Neutrophil (primary cell): Measurements from ENCODE around the gene HTT.

Experiments used
- H3K27ac ChIP-seq: fragments of 200-600 bp; sonication (generic); 2 replicates; pipeline ENCODE4 v1.5.1; 2016; ENCODE audit warnings: mild to moderate bottlenecking, moderate library complexity
- H3K27me3 ChIP-seq: fragments of 200-600 bp; sonication (generic); 2 replicates; pipeline ENCODE4 v1.6.0; 2016; ENCODE audit warnings: mild to moderate bottlenecking
- H3K36me3 ChIP-seq: fragments of 200-600 bp; sonication (generic); 2 replicates; pipeline ENCODE4 v1.5.1; 2017
- H3K4me1 ChIP-seq, 2 experiments: fragments of 200-600 bp in 1 of 2; sonication (generic) in 1 of 2; 1 replicate in 1 of 2; 2 replicates in 1 of 2; pipeline versions ENCODE4 v1.5.1 to v1.6.1; 2013 to 2016; ENCODE audit warnings: low read depth in 1 of 2, low read length in 1 of 2, mild to moderate bottlenecking in 1 of 2, moderate library complexity in 1 of 2; ENCODE audit not compliant: control insufficient read depth in 1 of 2, insufficient read depth in 1 of 2
- H3K4me3 ChIP-seq, 2 experiments: fragments of 200-600 bp in 1 of 2; sonication (generic) in 1 of 2; 1 replicate in 1 of 2; 2 replicates in 1 of 2; pipeline ENCODE4 v1.5.1; 2013 to 2016; ENCODE audit warnings: low read depth in 1 of 2, low read length in 1 of 2, mild to moderate bottlenecking in 1 of 2, moderate library complexity in 1 of 2
- H3K9me3 ChIP-seq: fragments of 200-600 bp; sonication (generic); 2 replicates; pipeline ENCODE4 v1.5.1; 2016
- CTCF ChIP-seq: fragments of 200-600 bp; sonication (generic); IDR thresholded peaks from 2 replicates; pipeline ENCODE4 v1.5.1; 2016; ENCODE audit warnings: antibody characterized with exemption

HTT gene

GRCh38 chr4:3221184-3221494, 146.7 kb downstream of the HTT start:
- peaks cover 0 to 6% of the 10 kb centered on the region in 2 experiments for H3K4me1 ChIP-seq
- no peak overlapping the region for H3K27ac ChIP-seq
- H3K9me3 ChIP-seq: no peaks in the 10 kb centered on the region
- no peak overlapping the region for H3K4me3 ChIP-seq
- no peak for TF ChIP-seq CTCF
- H3K36me3 ChIP-seq: peaks cover 97% of the 10 kb centered on the region
- no peaks in the 10 kb centered on the region for H3K27me3 ChIP-seq

- Histone ChIP-seq H3K4me1 (peaks cover 0 to 12% of the 10 kb centered on the region in 2 experiments), H3K36me3 (peaks cover 98% of the 10 kb centered on the region), H3K9me3 (no peaks in the 10 kb centered on the region), H3K27ac (no peak overlapping the region), H3K27me3 (no peaks in the 10 kb centered on the region), H3K4me3 (no peak overlapping the region)
- no peak for TF ChIP-seq CTCF
Observed at GRCh38 chr4:3221996-3222395, 147.5 kb downstream of the HTT start.

- no peak for TF ChIP-seq CTCF
- Histone ChIP-seq H3K4me3 (no peak overlapping the region), H3K9me3 (no peaks in the 10 kb centered on the region), H3K27me3 (no peaks in the 10 kb centered on the region), H3K27ac (no peak overlapping the region), H3K4me1 (peaks cover 0 to 12% of the 10 kb centered on the region in 2 experiments), H3K36me3 (peaks cover 94% of the 10 kb centered on the region)
Observed at GRCh38 chr4:3223346-3223745, 148.9 kb downstream of the HTT start.

GRCh38 chr4:3223956-3224748, 149.7 kb downstream of the HTT start:
- peaks cover 94% of the 10 kb centered on the region for H3K36me3 ChIP-seq
- TF ChIP-seq CTCF: no peak
- H3K27ac ChIP-seq: no peak overlapping the region
- H3K4me1 ChIP-seq: peaks cover 0 to 12% of the 10 kb centered on the region in 2 experiments
- H3K9me3 ChIP-seq: no peaks in the 10 kb centered on the region
- H3K4me3 ChIP-seq: no peak overlapping the region
- no peaks in the 10 kb centered on the region for H3K27me3 ChIP-seq

GRCh38 chr4:3225071-3225850, 150.8 kb downstream of the HTT start:
- Histone ChIP-seq H3K27ac (no peak overlapping the region), H3K4me3 (no peak overlapping the region), H3K36me3 (peaks cover 94% of the 10 kb centered on the region), H3K27me3 (no peaks in the 10 kb centered on the region), H3K4me1 (peaks cover 0 to 12% of the 10 kb centered on the region in 2 experiments), H3K9me3 (no peaks in the 10 kb centered on the region)
- TF ChIP-seq CTCF: no peak
